Measurements from ENCODE around the gene AGPAT2. TPM values are rescaled to one million over a fixed set of nuclear protein-coding genes. Genes with fewer than 3 reads are reported as not detected.

AGPAT2 gene
- polyA plus RNA-seq, 1 of the 3 experiments (the other 2 are of a cell fraction), result 46.8 TPM

DNA sequence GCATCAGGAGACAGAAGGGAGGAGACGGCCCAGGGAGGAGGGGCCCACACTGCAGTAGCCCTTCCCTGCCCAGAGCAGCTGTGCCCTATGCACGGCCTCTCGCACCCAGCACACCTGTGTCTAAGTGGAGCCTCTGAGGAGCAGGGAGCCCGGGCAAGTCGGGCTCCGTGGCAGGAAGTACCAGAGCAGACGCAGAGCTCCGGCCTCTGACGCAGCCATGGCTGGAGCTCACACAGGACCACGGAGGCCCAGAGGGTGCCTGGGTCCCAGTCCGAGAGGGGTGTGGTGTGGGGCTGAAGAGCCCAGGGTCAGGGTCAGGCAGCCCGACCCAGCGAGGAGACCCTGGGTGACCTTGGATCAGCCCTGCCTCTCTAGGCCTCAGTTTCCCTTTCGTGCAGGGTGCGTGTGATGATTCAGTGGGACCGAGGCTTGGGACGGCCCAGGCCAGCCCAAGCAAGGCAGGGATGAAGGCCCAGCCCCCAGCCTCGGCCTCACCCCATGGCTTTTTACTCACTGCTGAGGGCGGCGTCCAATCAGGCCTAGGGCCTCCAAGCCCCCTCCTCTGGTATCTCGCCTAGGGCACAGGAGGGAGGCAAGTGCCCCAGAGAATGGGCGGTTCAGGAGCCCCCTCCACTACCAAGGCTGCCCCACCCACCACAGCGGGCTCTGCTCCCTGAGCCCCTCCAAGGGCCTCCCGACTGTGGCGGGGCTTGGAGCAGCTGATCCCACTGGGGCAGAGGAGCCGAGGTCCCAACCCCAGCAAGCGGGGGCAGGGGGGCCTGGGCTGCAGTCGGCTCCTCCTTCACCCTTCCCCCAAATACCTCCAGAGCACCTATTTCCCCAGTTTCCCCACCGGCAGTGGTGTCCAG, 4.3 kb upstream of the AGPAT2 start:
- no peak overlapping the region for H2AFZ ChIP-seq (ENCODE audit: low read depth)
- no peak overlapping the region for H3K4me2 ChIP-seq
- POLR2A ChIA-PET, result no interaction called here
- H3K9ac ChIP-seq, result no peak overlapping the region
- no peak for DNase-seq
- H3K27ac ChIP-seq (ENCODE audit: low read depth in 2 of 2, low read length in 1 of 2), result no peak overlapping the region
- no peak for TF ChIP-seq EZH2phosphoT487 (IDR thresholded peaks at IDR 0.05; ENCODE audit: borderline replicate concordance, low read depth)
- no peak for TF ChIP-seq CHD2 (IDR thresholded peaks at IDR 0.05; ENCODE audit: low read length, partially characterized antibody)
- no peak for TF ChIP-seq SMC3 (IDR thresholded peaks at IDR 0.05; ENCODE audit: low read depth, low read length)
- no peak for TF ChIP-seq FOSL2 (IDR thresholded peaks at IDR 0.05; ENCODE audit: borderline replicate concordance, low read depth)
- TF ChIP-seq JUND (IDR thresholded peaks at IDR 0.05), result no peak
- no peak for TF ChIP-seq EP300 (IDR thresholded peaks at IDR 0.05; ENCODE audit: borderline replicate concordance in 1 of 2, low read depth in 1 of 2, low read length in 1 of 2)
- TF ChIP-seq FOXJ3 (CRISPR knock-in tag; IDR thresholded peaks at IDR 0.05), result no peak
- TF ChIP-seq FOXM1 (IDR thresholded peaks at IDR 0.05; ENCODE audit: low read depth), result no peak
- no peak for TF ChIP-seq MXI1 (IDR thresholded peaks at IDR 0.05; ENCODE audit: low read depth, low read length)
- TF ChIP-seq, protein P1, sequence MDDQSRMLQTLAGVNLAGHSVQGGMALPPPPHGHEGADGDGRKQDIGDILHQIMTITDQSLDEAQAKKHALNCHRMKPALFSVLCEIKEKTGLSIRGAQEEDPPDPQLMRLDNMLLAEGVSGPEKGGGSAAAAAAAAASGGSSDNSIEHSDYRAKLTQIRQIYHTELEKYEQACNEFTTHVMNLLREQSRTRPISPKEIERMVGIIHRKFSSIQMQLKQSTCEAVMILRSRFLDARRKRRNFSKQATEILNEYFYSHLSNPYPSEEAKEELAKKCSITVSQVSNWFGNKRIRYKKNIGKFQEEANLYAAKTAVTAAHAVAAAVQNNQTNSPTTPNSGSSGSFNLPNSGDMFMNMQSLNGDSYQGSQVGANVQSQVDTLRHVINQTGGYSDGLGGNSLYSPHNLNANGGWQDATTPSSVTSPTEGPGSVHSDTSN (IDR thresholded peaks at IDR 0.05), result no peak
- TF ChIP-seq, protein P2, sequence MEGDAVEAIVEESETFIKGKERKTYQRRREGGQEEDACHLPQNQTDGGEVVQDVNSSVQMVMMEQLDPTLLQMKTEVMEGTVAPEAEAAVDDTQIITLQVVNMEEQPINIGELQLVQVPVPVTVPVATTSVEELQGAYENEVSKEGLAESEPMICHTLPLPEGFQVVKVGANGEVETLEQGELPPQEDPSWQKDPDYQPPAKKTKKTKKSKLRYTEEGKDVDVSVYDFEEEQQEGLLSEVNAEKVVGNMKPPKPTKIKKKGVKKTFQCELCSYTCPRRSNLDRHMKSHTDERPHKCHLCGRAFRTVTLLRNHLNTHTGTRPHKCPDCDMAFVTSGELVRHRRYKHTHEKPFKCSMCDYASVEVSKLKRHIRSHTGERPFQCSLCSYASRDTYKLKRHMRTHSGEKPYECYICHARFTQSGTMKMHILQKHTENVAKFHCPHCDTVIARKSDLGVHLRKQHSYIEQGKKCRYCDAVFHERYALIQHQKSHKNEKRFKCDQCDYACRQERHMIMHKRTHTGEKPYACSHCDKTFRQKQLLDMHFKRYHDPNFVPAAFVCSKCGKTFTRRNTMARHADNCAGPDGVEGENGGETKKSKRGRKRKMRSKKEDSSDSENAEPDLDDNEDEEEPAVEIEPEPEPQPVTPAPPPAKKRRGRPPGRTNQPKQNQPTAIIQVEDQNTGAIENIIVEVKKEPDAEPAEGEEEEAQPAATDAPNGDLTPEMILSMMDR (IDR thresholded peaks at IDR 0.05), result no peak
- TF ChIP-seq TCF12 (IDR thresholded peaks at IDR 0.05), result no peak
- TF ChIP-seq, protein P3, sequence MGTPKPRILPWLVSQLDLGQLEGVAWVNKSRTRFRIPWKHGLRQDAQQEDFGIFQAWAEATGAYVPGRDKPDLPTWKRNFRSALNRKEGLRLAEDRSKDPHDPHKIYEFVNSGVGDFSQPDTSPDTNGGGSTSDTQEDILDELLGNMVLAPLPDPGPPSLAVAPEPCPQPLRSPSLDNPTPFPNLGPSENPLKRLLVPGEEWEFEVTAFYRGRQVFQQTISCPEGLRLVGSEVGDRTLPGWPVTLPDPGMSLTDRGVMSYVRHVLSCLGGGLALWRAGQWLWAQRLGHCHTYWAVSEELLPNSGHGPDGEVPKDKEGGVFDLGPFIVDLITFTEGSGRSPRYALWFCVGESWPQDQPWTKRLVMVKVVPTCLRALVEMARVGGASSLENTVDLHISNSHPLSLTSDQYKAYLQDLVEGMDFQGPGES (IDR thresholded peaks at IDR 0.05; ENCODE audit: low read depth, low read length), result no peak
- H3K9me3 ChIP-seq, result no peaks in the 10 kb centered on the region
- no peaks in the 10 kb centered on the region for H3F3A ChIP-seq (replicated peaks; ENCODE audit: insufficient read depth)
- H3K36me3 ChIP-seq (replicated peaks in 1 of 2; ENCODE audit: control insufficient read depth in 1 of 2, insufficient read depth in 2 of 2, low read length in 1 of 2), result no peaks in the 10 kb centered on the region
- WGBS (ENCODE audit: low lambda C conversion rate), result 83% methylated on average over 9 of the region's 29 CpGs
- no peaks in the 10 kb centered on the region for H3K9me2 ChIP-seq
- CTCF ChIA-PET, result interaction anchor here (0.8 kb wide), 1 partner anchor 20 kb away, joined by 3 read pairs; no protein-coding TSS in a partner anchor
- peaks cover 0 to 28% of the 10 kb centered on the region in 2 experiments; a peak in 1 of 4 replicates for H3K4me1 ChIP-seq (ENCODE audit: control insufficient read depth in 1 of 2, insufficient read depth in 2 of 2, low read depth in 1 of 2, low read length in 1 of 2)
- no peaks in the 10 kb centered on the region; the same call in 1 of the 2 replicates for H3K79me2 ChIP-seq (ENCODE audit: insufficient read depth)
- H3K4me3 ChIP-seq (ENCODE audit: low read depth in 2 of 2, low read length in 1 of 2), result no peak overlapping the region
- no peaks in the 10 kb centered on the region for H4K20me1 ChIP-seq (ENCODE audit: insufficient read depth)
- H3K27me3 ChIP-seq (ENCODE audit: insufficient read depth), result no peaks in the 10 kb centered on the region
